GM10266 (cell line): ENCODE data around the gene FAM8A1.

Experiments used
- DNase-seq: peaks from one replicate; pipeline ENCODE4 v3.0.0; 2012; ENCODE audit errors: extremely low spot score
- TF ChIP-seq, protein P1 (sequence below): IDR thresholded peaks from 2 replicates; pipeline ENCODE4 v1.5.1; 2012; ENCODE audit warnings: mild to moderate bottlenecking, low read depth; ENCODE audit not compliant: control insufficient read depth, insufficient read depth; ENCODE audit errors: missing control alignments

The FAM8A1 gene

DNA sequence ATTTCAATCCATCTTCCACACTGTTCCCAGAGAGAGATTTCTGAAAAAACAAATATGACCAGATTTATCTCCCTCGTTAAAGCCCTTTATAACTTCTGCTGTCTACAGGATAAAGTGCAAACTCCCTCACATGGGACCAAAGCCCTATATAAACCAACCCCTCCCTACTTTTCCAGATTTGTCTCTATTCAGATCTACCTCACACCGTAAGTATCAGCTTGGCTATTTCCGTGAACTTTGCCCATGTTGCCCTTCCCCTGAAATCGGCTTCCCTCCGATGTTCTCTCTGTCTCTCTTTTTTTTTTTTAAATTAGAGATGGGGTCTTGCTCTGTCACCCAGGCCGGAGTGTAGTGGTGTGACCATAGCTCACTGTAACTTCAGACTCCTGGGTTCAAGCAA lies 12.1 kb upstream of the FAM8A1 start:
- TF ChIP-seq, protein P1, sequence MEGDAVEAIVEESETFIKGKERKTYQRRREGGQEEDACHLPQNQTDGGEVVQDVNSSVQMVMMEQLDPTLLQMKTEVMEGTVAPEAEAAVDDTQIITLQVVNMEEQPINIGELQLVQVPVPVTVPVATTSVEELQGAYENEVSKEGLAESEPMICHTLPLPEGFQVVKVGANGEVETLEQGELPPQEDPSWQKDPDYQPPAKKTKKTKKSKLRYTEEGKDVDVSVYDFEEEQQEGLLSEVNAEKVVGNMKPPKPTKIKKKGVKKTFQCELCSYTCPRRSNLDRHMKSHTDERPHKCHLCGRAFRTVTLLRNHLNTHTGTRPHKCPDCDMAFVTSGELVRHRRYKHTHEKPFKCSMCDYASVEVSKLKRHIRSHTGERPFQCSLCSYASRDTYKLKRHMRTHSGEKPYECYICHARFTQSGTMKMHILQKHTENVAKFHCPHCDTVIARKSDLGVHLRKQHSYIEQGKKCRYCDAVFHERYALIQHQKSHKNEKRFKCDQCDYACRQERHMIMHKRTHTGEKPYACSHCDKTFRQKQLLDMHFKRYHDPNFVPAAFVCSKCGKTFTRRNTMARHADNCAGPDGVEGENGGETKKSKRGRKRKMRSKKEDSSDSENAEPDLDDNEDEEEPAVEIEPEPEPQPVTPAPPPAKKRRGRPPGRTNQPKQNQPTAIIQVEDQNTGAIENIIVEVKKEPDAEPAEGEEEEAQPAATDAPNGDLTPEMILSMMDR: no peak
- no peak for DNase-seq

DNA sequence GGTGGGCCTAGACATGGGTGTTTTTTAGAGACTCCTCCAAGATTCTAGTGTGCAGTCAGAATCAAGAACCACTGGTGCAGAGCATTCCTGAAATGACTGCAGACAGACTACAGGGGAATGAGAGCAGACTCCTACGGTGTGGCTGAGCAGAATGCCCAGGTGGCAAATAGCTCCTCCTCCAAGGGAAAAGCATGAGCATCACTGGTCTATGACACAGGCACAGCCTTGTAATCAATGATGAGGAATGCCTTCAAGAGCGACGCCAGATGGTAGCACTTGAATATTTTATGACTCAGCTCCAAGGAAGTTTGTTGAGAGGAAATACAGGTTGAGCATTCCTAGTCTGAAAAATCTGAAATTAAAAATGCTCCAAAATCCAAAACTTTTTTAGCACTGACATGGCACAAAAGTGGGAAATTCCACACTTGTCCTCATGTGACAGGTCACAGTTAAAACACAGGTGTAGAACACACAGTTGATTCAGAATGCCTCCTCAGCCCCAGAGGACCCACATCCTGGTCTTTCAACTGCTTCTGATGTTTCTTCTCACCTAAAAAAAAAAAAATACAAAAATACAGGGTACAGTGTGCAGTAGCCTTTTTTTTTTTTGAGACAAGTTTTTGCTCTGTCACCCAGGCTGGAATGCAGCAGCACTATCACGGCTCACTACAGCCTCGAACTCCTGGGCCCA lies 10.6 kb upstream of the FAM8A1 start:
- TF ChIP-seq, protein P1: no peak
- no peak for DNase-seq

DNA sequence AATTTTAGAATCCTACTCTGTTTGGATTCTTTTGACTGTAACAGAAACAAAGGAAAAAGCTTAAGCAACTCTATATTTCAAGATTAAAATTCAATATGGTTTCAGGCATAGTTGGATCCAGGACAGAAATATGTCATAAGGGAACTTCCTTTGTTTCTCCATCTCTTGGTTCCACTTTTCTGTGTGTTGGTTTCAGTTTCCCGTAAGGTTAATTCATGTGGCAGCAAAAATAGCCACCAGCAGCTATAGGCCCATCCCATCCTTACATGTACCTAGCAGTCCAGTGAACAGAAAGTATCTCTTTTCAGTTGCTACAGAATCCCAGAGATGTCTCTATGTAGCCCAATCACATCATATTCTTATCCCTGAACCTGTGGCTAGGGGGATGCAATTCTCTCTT lies 8.8 kb upstream of the FAM8A1 start:
- TF ChIP-seq, protein P1: no peak
- DNase-seq: no peak

DNA sequence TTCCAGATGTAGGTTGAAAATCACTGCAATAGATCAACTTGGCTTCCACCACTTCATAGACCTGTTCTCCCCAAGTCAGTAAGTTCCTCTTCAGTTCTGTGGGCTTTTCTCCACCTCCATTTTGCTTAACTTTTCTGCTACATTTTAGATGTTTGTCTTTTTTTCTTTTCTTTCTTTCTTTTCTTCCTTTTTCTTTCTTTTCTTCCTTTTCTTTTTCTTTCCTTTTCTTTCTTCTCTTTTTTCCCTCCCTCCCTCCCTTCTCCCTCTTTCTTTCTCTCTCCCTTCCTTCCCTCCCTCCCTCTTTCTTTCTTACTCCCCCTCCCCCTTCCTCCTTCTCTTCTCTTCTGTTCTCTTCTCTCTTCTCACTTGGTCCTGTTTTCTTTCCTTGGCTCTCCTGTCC lies 6.9 kb upstream of the FAM8A1 start:
- TF ChIP-seq, protein P1: no peak
- DNase-seq: no peak

DNA sequence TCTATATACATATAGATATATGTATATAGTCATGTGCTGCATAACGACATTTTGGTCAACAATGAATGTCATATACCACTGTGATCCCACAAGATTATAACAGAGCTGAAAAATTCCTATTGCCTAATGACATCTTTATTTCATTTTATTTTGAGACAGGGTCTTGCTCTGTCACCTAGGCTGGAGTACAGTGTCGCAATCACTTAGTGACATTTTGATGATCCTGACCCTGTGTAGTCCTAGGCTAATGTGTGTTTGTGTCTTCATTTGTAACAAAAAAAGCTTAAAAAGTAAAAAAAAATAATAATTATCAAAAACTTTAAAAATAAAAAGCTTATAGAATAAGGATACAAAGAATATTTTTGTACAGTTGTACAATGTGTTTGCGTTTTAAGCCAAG lies 4.0 kb upstream of the FAM8A1 start:
- no peak for DNase-seq
- TF ChIP-seq, protein P1: no peak

DNA sequence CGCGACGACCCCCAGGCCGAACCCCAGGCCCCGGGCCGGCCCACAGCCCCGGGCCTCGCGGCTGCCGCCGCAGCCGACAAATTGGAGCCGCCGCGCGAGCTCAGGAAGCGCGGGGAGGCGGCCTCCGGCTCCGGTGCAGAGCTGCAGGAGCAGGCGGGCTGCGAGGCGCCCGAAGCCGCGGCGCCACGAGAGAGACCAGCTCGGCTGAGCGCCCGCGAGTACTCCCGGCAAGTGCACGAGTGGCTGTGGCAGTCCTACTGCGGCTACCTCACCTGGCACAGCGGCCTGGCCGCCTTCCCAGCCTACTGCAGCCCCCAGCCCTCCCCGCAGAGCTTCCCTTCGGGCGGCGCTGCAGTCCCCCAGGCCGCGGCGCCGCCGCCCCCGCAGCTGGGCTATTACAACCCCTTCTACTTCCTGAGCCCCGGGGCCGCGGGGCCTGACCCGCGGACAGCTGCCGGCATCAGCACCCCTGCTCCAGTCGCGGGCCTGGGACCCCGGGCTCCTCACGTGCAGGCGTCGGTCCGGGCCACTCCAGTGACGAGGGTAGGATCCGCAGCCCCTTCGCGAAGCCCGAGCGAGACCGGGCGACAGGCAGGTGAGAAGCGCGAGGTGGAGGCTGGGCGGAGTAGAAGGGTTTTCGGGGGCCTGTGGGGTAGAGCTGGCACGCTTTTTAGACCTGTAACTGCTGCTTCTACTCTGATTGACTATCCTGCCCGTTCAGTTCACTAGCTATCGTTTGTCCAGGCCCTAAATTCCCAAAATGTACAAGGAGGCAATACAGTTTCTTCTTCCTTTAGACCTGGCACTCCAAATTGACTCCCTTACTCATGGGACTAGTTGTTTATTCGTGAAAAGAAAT lies 654 bp downstream of the FAM8A1 start:
- TF ChIP-seq, protein P1: peak; percentile 48
- peak; percentile 47 for DNase-seq

DNA sequence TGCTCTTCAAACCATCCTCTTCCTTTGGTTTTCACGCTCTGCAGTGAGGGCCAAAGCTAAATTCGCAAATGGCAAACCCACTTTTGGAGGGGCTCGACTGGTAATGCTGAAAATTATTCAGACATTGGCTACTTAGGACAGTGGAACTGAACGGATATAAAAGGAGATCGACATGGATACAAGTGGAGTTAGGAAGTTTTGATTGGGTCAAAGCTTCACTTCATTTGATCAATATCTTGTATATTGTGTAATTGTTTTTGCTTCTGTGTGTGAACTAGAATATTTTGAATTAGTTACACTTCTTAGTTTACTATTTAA lies 1.2 kb downstream of the FAM8A1 start:
- no peak for DNase-seq
- TF ChIP-seq, protein P1: no peak
